ENCODE results near the gene TOPAZ1. TPM values are rescaled to one million over a fixed set of nuclear protein-coding genes. Genes with fewer than 3 reads are reported as not detected.
A peak's percentile ranks its signal among the peaks of the same experiment; 100 is the strongest.

TOPAZ1 gene
- total and polyA plus RNA-seq, 2 of the 13 experiments (the other 11 are each of a cell fraction or from before 2014, with no cell fraction given) = not detected

GRCh38 chr3:44363591-44363990, 121.9 kb downstream of the TOPAZ1 start (continued):
- TF ChIP-seq SNAPC2 (CRISPR knock-in tag; IDR thresholded peaks at IDR 0.05) = no peak
- no peak for TF ChIP-seq ZNF138 (CRISPR knock-in tag; IDR thresholded peaks at IDR 0.05; ENCODE audit: low read depth)
- TF ChIP-seq ZNF839 (CRISPR knock-in tag; IDR thresholded peaks at IDR 0.05; ENCODE audit: borderline replicate concordance) = no peak
- TF ChIP-seq ZFP37 (CRISPR knock-in tag; IDR thresholded peaks at IDR 0.05; ENCODE audit: borderline replicate concordance) = no peak
- no peak for TF ChIP-seq ZNF335 (CRISPR knock-in tag; IDR thresholded peaks at IDR 0.05)
- peak; percentile 35; the same call in 1 of the 2 replicates for TF ChIP-seq SOX5 (CRISPR knock-in tag; IDR thresholded peaks at IDR 0.05; ENCODE audit: borderline replicate concordance)
- TF ChIP-seq EZH2 (conservative IDR thresholded peaks at IDR 0.05; ENCODE audit: low read depth, low read length) = no peak
- no peak for TF ChIP-seq SMARCE1 (IDR thresholded peaks at IDR 0.05; ENCODE audit: borderline replicate concordance)
- peak; percentile 63; the same call in 1 of the 2 replicates for TF ChIP-seq DRAP1 (CRISPR knock-in tag; IDR thresholded peaks at IDR 0.05)
- TF ChIP-seq AKAP8 (CRISPR knock-in tag; IDR thresholded peaks at IDR 0.05) = no peak
- 0 out of 2 replicates have a peak, but pooled peaks have one; percentile 29 for TF ChIP-seq RARA (CRISPR knock-in tag; IDR thresholded peaks at IDR 0.05)
- TF ChIP-seq HMG20A (CRISPR knock-in tag; IDR thresholded peaks at IDR 0.05; ENCODE audit: borderline replicate concordance) = peak; percentile 35; the same call in 1 of the 2 replicates
- peak; percentile 26; the same call in 1 of the 2 replicates for TF ChIP-seq SALL1 (CRISPR knock-in tag; IDR thresholded peaks at IDR 0.05)
- no peak for TF ChIP-seq ZNF333 (CRISPR knock-in tag; IDR thresholded peaks at IDR 0.05; ENCODE audit: borderline replicate concordance)
- TF ChIP-seq CREM (IDR thresholded peaks at IDR 0.05) = peak; percentile 41
- no peak for TF ChIP-seq CREM (CRISPR knock-in tag; IDR thresholded peaks at IDR 0.05)
- peak; percentile 22; the same call in 1 of the 2 replicates for TF ChIP-seq SIX1 (CRISPR knock-in tag; IDR thresholded peaks at IDR 0.05; ENCODE audit: borderline replicate concordance)

- POLR2A ChIA-PET = no interaction called here
- Histone ChIP-seq H3K9ac (ENCODE audit: insufficient read depth, low read depth, low read length) (no peak overlapping the region), H4K20me1 (ENCODE audit: insufficient read depth, low read length) (no peaks in the 10 kb centered on the region), H3K27ac (ENCODE audit: extremely low read length, insufficient read depth, low read length) (no peak overlapping the region), H3K36me3 (replicated peaks in 1 of 2; ENCODE audit: control insufficient read depth in 1 of 2, insufficient read depth in 2 of 2, low read length in 2 of 2) (peaks cover 0 to 1% of the 10 kb centered on the region in 2 experiments; a peak in 1 of 5 replicates), H3K4me1 (ENCODE audit: insufficient read depth, low read length) (peaks cover 41% of the 10 kb centered on the region), H3K9me3 (ENCODE audit: low read length) (no peaks in the 10 kb centered on the region), H3K4me2 (ENCODE audit: low read depth, low read length) (no peak overlapping the region), H3K79me2 (ENCODE audit: insufficient read depth, low read length) (no peaks in the 10 kb centered on the region), H3K27me3 (ENCODE audit: control insufficient read depth in 1 of 2, insufficient read depth in 2 of 2, low read length in 2 of 2) (no peaks in the 10 kb centered on the region), H3K4me3 (replicated peaks in 1 of 3; ENCODE audit: insufficient read depth in 1 of 3, low read depth in 2 of 3, low read length in 3 of 3) (no peak overlapping the region), H2AFZ (ENCODE audit: low read length) (no peak overlapping the region)
- intact Hi-C loops (cut with micrococcal nuclease; ENCODE audit: unreplicated experiment) (no loop called here), in situ Hi-C loops (cut with HindIII; ENCODE audit: extremely low pct_ligation_motif_present, low pct_unique_long_range_greater_than_20kb) (no loop called here)
- no peak for DNase-seq (ENCODE audit: low spot score)
- no peak for ATAC-seq
- FAIRE-seq = no peak
- WGBS (ENCODE audit: low lambda C conversion rate) = 97% methylated on average over 1 of the region's 1 CpG
- CTCF ChIA-PET (ENCODE audit: low intra/inter-chr PET ratio, low total read pairs) = no interaction called here
- TF ChIP-seq MAFF (IDR thresholded peaks at IDR 0.05; ENCODE audit: low read depth, low read length) (peak; percentile 53), FLYWCH1 (CRISPR knock-in tag; IDR thresholded peaks at IDR 0.05) (no peak), MAFK (conservative IDR thresholded peaks at IDR 0.05 in 1 of 2, IDR thresholded peaks at IDR 0.05 in 1 of 2; ENCODE audit: low read length in 2 of 2) (peak; percentile 41 to 43; a peak in 2 of 4 replicates)
- no TSS peak for BruUV-seq (replicated peaks)
These were observed 124.3 kb downstream of the TOPAZ1 start for GRCh38 chr3:44365952-44366351.

Measured in HepG2 (cell line).